Stimulated activated CD8-positive, alpha-beta memory T cell treated with anti-CD3 and anti-CD28 coated beads, Interleukin-15, amount 100 ng/mL, for 4 hours (primary cell): ENCODE results near the gene ARAP2.
"Not testable (repeated sequence)": the region's sequence is repeated elsewhere in the genome, so short reads cannot be mapped to it uniquely, and the experiment has no call there.

Experiments used
- DNase-seq, 2 donors: peaks; one replicate each; pipeline ENCODE4 v3.0.0-alpha.2; 2020; ENCODE audit warnings: low read depth in 2 of 2

The ARAP2 gene

DNA sequence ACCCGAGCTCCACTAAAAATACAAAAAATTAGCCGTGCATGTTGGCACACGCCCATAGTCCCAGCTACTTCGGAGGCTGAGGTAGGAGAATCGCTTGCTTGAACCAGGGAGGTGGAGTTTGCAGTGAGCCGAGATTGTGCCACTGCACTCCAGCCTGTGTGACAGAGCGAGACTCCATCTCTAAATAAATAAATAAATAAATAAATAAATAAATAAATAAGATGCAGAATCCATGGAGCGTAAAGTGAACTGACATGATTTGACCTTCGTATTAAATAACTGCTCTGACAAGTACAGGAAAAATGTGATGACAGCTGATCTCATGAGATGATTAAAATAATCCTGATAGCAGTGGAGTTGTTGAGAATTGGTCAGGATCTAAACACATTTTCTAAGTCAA is 62.0 kb downstream of the ARAP2 start:
- not testable (repeated sequence) for DNase-seq

DNA sequence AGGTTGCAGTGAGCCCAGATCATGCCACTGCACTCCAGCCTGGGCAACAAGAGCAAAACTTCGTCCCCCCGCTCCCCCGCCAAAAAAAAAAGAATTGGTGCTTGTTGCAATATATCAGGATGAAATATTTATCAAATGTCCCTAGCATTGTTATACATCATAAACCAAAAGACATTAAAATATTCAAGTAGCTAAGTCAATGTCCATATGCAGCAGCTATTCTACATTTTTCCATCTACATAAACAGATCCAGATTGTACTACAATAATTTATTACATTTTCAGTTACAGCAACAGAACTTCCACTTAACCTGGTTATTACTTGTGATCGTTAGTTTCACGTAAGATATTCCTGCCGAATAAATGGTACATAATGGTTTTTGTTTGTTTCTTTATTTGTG is 64.1 kb downstream of the ARAP2 start:
- DNase-seq = no peak

DNA sequence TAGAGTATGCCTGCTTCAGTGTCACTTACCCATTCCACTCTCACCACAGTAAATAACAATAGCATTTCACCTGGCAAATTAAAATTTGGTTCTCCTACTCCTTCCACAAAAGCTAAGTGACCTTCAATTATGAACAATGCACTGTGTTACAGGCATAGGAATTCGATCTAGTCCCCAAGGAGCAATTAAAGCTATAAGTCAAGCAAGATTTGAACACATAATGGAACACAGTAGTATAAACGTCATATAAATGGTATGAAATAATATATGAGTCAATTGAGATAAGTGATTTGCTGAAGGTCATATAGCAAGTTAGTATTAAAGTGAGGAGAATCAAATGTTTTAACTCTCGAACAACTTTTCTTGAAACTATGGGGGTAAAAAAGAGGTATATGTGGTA is 65.8 kb downstream of the ARAP2 start:
- DNase-seq = no peak

DNA sequence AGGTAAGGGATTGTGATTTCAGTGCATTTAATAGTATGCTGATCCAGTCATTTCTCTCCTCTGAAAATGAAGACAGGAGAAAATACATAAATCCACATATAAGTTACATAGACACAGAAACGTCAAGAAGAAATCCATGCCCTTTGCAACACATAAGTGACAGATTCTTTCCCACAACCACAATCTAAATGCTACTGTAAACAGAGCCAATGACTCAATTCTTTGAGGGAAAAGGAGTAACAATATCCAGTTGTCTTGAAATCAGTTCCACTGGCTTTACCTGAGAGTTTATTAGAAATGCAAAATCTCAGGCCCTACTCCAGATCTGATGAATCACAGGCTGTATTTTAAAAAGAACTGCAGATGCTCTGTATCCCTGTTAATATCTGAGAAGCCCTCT is 66.4 kb downstream of the ARAP2 start:
- DNase-seq = no peak

- DNase-seq = no peak
These were observed 69.7 kb downstream of the ARAP2 start for GRCh38 chr4:36174570-36174969.

DNA sequence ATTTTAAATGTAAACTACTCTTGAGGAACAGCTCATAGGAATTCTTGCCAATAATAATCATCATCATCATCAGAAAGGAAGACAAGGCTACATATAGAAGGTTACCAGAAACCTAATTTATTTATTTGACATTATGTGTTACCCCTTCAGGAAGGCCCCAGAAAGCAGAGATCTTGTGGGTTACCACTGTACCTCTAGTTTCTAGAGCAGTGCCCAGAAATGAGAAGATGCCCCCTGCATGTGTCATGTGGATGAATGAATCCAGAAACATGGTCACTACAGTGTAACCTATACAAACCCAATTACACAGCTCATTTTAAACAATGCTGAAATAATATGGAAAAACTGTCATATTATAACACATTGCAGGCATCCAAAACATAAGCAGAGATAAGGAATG is 70.4 kb downstream of the ARAP2 start:
- no peak for DNase-seq

DNA sequence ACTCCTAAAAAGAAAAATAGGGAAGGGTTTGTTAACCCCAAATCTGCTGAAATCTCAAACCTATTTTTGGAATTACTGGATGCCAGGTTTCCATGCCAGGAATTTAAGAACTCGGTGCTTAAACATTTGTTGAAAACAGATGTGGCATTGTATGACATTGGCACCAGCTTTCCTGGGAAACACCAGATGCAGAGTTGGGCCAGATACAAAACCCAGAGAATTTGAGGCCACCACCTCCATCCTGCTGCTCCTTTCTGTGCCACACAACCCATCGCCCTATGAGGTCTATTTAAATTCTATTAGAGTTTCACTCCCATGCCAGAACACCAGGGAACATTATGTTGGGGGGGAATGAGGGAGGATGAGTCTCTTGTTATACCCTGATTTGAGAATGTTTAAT is 71.7 kb downstream of the ARAP2 start:
- DNase-seq = no peak

- DNase-seq = no peak
These were observed 76.0 kb downstream of the ARAP2 start for GRCh38 chr4:36168127-36168878.

DNA sequence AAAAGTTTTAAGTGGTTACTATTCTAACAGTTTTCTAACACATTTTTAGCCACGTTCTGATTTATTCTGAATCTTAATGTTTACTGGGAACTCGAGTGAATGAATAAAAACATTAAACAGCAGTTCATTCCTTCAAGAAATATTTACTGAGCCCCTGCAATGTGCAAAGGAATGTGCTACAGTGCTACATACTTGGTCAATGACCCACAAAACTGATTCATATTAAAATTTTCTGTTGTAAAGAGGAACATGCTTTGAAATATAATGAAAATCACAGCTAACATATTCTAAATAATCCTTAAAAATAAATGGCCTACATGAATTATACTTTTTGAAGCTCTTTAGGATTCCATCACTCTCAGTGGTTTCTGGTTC is 78.7 kb downstream of the ARAP2 start:
- no peak for DNase-seq

DNA sequence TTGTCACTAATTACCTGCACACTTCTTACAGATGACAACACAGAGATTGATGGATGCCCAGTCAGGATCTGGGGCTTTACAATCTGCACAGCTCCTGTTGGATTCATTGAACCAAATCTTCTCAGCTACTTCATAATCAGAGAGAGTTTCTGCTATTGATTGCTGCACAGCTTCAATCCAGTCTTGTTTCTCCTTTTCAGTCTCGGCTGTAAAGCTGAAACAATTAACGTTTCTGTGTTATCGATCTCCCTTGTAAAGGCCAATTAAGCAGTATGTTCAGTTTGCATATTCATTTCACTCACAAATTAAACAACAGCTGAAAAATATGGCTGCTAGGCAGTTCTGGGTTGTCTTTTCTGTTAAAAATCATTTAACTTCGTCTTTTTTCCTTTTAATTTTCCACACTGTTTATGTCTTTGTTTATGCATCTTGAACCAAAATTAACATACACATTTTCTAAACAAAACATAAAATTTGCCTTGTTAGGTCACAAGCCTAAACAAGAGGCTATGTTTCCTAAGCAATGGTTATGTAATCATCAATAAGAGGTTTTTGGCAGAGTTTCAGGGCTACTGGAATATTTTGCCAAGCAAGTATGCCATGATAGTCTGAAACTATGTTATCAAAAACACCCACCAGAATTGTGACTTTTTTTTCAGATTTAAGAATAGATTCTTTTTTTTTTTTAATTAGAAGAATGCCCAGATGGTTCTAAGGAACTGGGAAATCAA is 79.2 kb downstream of the ARAP2 start:
- DNase-seq = no peak

DNA sequence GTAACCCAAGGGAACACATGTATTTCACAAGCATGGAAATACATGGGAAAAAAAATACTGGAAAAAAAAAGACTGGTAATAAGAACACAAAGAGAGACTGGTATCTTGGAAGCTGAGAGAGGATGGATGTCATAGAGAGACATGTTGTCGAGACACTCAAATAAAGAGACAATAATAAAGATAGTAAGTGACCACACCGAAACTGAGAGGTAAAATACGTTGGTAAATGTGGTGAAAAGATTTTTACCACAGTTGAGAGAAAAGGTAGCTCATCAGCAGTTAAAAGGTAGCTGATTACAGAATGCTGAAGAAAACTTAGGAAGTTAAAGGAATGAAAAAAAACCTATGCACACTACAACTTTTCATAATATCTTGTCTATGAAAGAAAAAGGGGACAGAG is 81.1 kb downstream of the ARAP2 start:
- DNase-seq = no peak

DNA sequence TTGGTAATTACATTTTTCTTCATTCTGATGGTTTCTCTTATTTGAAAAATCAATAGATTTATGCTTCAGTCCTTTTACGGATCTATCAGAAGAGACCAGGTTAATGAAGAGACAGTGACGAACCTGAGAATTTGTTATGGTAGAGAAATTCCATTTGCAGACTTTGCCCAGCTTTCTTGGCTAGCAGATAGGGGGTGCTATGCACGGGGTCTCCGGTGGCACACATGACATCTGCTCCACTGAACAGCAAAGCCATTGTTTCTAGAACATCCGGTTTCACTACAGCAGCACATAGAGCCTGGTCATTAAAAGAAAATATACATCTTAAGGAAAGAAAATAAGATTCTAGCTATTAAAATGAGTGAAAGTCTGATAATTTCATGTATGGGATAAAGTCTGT is 85.1 kb downstream of the ARAP2 start:
- DNase-seq = no peak

DNA sequence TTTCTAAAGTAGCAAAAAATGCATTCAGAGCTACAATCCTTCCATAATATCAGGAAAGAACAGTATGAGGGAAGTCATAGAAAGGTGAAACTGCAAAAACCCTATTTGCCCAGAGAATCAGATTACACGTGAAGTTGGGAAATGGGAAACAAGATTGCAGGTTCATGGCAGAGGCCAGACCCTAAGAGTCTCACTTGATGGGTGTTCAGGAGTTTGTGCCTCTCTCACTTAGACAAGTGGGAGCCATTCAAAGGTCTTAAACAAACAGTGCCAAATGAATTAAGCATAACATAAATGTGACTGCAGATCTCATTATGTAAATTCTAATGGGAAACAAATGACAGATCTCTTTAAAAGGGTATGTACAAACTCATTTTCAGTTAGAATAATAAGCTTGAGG is 91.6 kb downstream of the ARAP2 start:
- no peak for DNase-seq

DNA sequence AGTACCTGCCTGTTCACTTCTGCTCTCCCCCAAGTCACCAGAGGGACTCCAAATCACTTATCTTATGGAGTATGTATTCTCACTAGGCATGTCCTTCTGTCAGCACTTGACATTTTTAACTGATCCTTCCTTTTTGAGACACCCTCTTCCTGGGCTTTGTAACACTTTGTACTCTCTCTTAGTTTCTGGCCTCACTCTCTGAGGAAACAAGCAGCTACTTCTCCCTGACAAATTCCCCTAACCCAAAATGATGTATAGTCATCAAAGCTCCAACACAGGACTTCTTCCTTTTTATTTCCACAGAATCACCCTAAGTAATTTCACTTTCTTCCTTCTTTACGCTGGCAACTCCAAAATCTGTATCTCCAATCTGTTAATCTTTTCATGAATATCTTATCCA is 101.8 kb downstream of the ARAP2 start:
- DNase-seq = no peak

GRCh38 chr4:36141186-36141585 is 103.1 kb downstream of the ARAP2 start:
- no peak for DNase-seq

GRCh38 chr4:36140421-36140820 is 103.9 kb downstream of the ARAP2 start:
- DNase-seq = no peak

- DNase-seq = no peak
These were observed 106.1 kb downstream of the ARAP2 start for GRCh38 chr4:36138220-36138619.

GRCh38 chr4:36137336-36137735 is 107.0 kb downstream of the ARAP2 start:
- DNase-seq = no peak

DNA sequence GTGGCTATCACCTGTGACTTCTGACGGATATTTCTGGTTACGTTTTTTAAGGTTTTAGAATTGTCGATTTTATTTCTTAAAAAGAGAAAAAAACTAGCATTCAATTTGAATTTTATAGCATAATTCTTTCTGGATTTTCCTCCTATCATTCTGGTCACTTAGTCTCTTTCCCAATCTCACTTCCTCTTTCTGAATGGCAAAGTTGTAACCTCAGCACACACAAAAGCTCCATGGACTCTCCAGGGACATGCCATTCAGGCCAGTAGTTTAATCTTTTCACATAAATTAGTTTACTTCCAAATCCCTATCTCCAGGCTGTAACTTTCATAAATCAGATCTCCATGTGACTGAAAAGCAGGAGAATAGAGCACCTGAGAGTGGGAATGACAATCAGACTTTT is 110.7 kb downstream of the ARAP2 start:
- DNase-seq = no peak

GRCh38 chr4:36133086-36133485 is 111.2 kb downstream of the ARAP2 start:
- no peak for DNase-seq

- no peak for DNase-seq
These were observed 113.7 kb downstream of the ARAP2 start for GRCh38 chr4:36130641-36131040.

GRCh38 chr4:36128689-36129088 is 115.6 kb downstream of the ARAP2 start:
- DNase-seq = no peak

GRCh38 chr4:36123906-36124305 is 120.4 kb downstream of the ARAP2 start:
- no peak for DNase-seq

- no peak for DNase-seq
These were observed 129.0 kb downstream of the ARAP2 start for GRCh38 chr4:36115312-36115711.
